ENCODE measurements around the gene PPP1R12B.
"Not testable (repeated sequence)": the region's sequence is repeated elsewhere in the genome, so short reads cannot be mapped to it uniquely, and the experiment has no call there.

PPP1R12B gene

DNA sequence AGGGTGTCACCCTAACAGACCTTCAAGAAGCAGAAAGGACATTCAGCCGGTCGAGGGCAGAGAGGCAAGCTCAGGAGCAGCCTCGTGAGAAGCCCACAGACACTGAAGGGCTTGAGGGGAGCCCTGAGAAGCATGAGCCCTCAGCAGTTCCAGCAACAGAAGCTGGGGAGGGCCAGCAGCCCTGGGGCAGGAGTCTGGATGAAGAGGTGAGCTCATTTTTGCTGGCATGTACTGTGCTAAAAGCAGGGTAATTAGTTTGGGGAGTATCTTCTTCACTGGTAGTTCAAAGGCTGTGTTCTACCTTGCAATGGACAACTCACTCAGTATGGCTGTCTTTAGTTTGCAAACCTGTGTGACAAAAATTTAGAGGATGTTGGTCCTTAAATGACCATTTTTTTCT lies 144.6 kb downstream of the PPP1R12B start:
- not testable (repeated sequence) for DNase-seq

DNA sequence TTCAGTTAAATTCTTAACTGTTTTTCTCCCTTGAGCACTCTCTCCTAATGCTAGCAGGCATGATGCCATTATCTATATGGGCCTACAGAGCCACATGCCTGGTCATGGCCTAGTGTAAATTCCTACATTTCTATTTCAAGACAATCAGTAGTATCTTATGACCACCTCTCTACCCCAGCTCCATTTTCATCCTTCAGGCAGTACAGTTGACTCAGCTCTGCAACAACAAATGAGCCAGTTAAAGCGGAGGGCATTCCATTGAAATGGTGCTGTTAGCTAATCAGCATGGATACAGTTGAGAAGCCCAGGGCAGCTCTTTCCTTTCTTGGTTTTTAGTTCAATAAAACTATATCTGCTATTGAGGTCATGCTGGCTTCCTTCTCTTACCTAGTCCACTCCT lies 150.0 kb downstream of the PPP1R12B start:
- DNase-seq = no peak

DNA sequence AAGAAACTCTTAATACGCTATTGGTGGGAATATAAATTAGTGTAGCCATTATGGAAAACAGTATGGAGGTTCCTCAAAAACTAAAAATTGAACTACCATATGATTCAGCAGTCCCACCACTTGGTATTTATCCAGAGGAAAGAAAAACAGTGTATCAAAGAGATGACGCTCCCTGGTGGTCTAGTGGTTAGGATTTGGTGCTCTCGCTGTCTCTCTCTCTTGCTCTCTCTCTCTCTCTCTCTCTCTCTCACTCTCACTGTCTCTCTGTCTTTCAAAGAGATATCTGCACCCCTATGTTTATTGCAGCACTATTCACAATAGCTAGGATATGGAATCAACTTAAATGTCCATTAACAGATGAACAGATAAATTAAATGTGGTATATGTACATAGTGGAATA lies 151.5 kb downstream of the PPP1R12B start:
- DNase-seq = not testable (repeated sequence)

DNA sequence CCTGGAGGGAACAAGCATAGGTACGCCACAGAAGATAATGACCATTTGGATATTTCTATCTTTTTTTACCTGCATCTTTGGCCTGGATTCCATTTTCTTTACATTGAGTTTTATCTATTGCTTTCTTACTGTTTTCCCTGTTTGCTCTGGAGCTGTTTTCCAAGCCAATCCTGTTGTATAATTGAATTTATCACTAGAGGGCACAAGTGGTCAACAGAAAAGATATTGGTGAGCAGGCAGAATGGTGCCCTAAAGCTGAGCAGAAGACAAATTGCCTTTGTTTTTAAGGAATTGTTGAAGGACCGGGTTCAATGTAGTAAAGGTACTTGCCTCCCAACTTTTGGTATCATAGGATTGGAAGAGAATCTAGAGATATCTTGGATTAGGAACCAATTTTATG lies 152.8 kb downstream of the PPP1R12B start:
- no peak for DNase-seq

DNA sequence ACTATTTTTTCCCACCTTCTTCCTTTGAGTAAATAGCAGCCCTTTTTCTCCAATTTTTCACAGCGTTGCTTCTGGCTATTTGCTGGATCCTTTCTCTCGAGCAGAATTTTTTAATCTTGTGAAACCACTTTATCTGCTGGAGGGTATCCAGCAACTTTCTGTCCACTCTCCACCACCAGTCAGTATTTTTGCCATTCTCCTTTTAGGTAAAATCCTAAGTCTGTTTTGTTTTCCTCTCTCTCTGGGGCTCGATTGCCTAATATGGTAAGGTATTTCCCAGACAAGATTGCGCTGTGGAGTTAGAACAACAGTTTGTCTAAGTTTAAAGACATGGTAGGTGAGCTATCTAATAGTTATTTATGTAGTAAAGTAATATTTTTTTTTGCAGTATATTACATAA lies 156.9 kb downstream of the PPP1R12B start:
- DNase-seq = no peak

DNA sequence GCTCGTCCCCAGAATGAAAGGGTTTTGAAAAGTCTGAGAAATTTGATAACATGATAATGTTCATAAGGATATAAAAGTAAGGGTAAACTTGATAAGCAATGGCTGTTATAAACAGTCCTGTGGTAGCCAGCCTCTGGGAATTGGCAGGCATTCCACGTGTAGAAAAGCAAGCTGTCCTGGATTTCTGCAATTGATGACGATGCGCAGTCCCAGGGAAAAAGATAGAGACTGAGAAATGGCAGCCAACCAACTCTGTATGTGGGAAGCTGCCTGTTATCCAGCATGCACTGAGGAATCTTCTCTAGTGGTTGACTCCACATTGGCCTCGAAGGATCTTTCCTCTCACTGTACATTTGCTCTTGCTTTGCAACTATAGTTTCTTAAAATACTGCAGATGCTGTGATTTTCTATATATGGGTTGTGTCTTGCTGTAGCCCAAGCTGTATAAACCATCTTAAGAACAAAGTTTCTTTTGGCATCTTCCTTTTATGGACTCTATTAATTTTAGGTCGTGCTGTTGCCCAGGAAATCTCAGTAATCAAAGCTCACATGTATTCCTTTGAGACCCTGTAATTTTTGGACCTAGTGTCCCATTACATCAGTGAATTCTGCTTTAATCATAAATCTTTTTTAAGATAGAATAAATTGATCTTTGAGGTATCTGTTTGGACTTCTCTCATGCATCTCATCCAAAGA lies 157.5 kb downstream of the PPP1R12B start:
- DNase-seq = not testable (repeated sequence)

DNA sequence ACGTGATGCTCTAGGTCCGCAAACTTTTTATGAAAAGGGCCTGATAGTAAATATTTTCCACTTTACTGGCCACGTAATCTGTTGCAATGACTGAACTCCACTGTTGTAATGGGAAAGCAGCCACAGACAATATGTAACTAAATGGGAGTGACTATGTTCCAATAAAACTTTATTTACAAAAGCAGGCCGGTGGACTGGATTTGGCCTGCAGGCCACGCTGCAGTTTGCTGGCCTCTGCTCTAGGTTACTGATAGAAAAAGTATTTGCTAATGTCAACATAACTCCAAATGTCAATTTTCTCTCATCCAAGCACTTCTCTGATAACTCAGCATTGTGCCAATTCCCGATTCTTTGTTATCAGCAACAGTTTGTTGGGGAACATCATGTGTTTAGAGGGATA lies 160.4 kb downstream of the PPP1R12B start:
- not testable (repeated sequence) for DNase-seq

- not testable (repeated sequence) for DNase-seq
These were observed 165.4 kb downstream of the PPP1R12B start for GRCh38 chr1:202513875-202514274.

- no peak for DNase-seq
These were observed 168.0 kb downstream of the PPP1R12B start for GRCh38 chr1:202516434-202516877.

GRCh38 chr1:202517146-202517545 lies 168.6 kb downstream of the PPP1R12B start:
- DNase-seq = not testable (repeated sequence)

DNA sequence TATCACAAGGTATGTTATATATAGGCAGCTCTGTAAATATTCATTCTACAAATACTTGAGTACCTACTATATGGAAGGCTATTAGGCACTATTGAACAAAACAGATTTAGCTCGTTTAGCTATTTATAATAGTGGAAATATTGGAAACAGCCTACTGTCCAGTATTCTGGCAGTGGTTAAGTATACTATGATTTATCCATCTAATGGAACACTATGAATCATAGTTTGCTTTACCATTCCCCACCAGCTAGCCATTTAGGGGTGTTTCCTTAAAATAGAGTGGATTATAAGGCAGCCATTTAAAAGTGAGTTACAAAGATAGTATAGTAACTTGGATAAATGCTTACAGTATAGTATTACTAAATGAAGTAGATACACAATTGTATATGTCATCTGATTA lies 169.7 kb downstream of the PPP1R12B start:
- not testable (repeated sequence) for DNase-seq

GRCh38 chr1:202518905-202519304 lies 170.4 kb downstream of the PPP1R12B start:
- not testable (repeated sequence) for DNase-seq

DNA sequence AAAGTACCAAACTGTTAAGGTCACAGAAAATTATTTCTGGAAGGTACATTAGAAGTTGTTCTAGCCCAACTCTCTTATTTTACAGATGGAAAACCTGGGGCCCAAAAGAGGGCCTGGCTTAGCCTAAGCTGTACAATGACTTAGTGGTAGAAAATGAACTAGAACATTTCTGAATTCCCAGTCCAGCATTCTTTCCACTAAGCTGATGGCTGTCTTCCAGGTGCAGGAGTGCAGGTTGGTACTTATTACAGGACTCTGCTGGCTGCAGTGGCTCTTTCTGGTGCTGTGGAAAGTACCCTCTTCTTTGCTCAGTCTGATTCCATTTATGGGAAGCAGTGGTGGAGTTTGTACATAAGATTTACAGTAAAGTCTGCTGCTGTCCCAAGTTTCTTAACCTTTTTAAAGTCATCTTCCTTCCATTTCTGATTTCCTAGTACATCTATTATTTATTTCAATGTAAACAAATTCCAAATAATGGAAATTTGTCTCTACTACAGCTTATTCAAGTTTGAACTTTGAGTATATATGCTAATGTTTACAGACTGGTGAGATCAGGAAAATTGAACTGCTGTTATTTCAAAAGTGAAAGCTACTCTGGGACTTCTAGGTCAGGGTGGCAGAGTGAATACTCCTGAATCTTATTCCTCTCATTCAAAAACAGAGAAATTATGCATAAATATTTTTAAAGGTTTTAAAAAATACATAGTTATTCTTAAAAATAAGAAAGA lies 171.8 kb downstream of the PPP1R12B start:
- not testable (repeated sequence) for DNase-seq

DNA sequence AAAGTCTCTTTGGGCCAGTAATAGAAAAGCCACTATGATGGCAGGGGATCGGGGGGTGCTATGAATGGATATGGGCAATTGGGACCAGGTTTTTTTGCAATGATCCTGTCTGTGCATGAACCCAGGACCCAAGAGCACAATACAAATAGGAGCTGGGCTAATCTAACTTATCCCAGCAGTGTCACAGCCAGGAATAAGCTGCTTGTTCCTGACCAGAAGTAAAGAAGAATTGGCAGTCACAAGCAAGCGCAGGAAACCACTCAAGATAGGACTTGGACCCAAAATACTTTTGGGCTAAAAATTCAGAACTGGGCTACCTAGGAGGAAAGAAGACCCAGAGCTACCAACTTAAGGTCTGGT lies 172.3 kb downstream of the PPP1R12B start:
- DNase-seq = not testable (repeated sequence)

- DNase-seq = not testable (repeated sequence)
These were observed 173.0 kb downstream of the PPP1R12B start for GRCh38 chr1:202521484-202521883.

DNA sequence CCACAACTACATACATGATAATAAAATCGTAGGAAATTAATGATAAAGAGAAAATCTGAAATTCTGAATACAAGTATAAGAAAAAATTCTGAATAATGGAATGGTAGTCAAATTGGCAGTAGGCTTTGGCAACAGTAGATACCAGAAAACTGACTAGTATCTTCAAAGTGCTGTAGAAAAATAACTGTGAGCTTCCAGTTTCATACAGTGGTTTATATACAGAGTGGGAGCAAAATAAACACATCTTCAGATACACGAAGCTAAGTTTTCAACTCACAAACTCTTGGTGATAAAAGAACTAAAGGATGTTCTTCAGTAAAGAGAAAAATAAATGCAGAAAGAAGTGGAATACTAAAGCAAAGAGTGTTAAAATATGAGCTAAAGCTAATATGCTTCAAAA lies 173.4 kb downstream of the PPP1R12B start:
- DNase-seq = no peak

DNA sequence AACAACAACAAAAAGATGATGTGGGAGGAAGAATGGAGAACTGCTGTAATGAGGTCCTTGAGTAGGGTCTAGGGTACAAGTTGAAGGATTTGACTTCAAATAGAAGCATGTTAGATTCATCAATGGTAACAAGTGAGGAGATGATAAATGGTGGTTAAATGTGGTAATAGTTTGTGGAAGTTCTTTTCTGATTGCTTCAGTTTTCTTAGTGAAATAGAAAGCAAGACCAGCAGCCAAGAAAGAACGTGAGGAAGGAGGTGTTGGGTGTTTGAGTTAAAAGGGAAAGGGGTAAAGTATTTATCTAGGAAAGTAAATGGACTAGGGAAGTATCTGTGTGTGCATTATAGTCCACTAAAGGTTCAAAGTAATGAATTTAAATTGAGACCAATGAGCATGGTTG lies 177.6 kb downstream of the PPP1R12B start:
- DNase-seq = not testable (repeated sequence)

DNA sequence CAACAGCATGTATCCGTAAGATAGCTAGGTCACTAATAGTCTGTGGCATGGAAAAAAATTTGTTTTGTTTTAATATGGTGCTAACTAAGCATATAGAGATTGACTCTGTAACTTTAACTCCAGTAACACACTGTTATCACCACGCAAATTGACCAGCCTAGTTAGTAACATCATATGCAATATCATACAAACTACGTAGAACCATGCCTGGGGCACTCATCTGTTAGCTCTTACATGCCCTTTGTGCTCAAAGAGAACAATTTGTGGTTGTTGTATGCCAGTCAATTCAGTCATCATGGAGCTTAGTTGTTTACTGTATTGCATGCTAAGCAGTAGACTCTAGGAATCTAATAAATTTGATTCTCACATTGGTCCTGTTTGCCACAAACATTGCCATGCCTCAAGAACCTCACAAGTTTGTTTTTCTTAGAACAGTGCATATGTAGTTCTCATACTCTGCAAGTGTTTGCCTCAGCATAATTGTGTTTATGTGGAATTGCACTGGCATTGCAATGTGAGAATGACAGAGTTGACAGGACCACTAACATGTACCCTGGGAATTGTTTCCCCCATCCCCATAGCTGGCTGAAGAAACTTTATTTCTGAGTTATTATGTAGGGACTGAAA lies 179.7 kb downstream of the PPP1R12B start:
- DNase-seq = not testable (repeated sequence)

DNA sequence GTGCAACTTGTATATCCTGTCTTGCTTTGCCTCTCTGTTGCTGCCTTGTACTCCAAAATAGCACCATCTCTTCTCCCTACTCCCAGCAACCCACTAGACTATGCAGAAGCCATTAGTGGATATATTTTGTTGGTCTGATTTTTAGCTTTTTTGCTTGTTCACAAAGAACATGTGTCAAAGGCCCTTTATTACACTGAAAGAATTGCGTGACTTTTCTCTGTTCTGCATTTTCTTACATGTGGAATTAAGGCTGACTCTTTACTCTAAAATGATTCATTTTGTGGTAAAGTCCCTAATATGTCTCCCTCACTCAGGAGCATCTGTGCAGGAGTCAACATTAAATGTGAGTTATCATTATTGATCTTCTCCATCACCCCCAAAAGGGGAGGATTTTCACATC lies 182.2 kb downstream of the PPP1R12B start:
- DNase-seq = not testable (repeated sequence)

DNA sequence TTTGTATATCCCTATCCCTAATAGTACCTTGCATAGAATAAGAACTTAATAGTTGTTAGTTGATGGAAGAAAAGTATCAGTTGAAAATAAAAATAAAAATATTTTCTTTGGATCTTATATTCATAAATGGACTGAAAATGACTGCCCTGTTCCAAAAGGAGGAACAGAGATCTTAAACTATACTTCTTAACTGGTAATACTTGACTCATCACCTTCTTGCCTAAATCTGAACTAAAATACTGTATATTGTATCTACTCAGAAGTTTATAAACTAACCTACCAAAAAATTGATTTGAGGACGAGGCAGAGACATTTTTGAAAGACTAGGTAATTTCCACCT lies 182.9 kb downstream of the PPP1R12B start:
- no peak for DNase-seq

GRCh38 chr1:202531812-202532616 lies 183.5 kb downstream of the PPP1R12B start:
- DNase-seq = not testable (repeated sequence)

DNA sequence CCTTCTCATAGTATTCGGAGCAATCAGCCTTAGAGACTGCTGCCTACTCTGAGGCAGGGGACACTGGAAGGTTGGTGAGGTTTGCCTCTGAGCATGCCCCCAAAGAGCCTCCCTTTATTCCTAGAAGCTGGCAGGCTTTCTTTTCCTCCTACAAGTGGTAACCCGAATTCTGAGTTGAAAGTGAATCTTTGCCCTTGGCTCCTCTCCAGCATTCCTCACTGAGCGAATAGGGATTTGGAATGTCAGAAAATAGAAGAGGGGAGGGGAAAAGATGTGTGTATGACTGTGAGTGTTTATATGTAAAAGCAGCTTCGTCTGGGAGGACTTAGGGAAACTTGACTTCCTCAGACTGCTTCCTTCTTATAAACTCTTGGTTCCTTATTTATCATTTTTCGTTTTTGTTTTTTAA lies 190.7 kb downstream of the PPP1R12B start:
- DNase-seq = not testable (repeated sequence)

GRCh38 chr1:202539583-202539982 lies 191.1 kb downstream of the PPP1R12B start:
- DNase-seq = not testable (repeated sequence)
